ENCODE measurements around the gene STX11.
A peak's percentile ranks its signal among the peaks of the same experiment; 100 is the strongest.
"Not testable (repeated sequence)": the region's sequence is repeated elsewhere in the genome, so short reads cannot be mapped to it uniquely, and the experiment has no call there.

STX11 gene

GRCh38 chr6:144127097-144127496, 23.2 kb upstream of the STX11 start:
- POLR2A ChIA-PET (ENCODE audit: low non-redundant PET), result no interaction called here

GRCh38 chr6:144129469-144129868, 20.8 kb upstream of the STX11 start:
- H3K27ac ChIP-seq, result no peak overlapping the region
- no peak for DNase-seq (ENCODE audit: low spot score)
- CTCF ChIA-PET, result no interaction called here
- TF ChIP-seq, protein P1, sequence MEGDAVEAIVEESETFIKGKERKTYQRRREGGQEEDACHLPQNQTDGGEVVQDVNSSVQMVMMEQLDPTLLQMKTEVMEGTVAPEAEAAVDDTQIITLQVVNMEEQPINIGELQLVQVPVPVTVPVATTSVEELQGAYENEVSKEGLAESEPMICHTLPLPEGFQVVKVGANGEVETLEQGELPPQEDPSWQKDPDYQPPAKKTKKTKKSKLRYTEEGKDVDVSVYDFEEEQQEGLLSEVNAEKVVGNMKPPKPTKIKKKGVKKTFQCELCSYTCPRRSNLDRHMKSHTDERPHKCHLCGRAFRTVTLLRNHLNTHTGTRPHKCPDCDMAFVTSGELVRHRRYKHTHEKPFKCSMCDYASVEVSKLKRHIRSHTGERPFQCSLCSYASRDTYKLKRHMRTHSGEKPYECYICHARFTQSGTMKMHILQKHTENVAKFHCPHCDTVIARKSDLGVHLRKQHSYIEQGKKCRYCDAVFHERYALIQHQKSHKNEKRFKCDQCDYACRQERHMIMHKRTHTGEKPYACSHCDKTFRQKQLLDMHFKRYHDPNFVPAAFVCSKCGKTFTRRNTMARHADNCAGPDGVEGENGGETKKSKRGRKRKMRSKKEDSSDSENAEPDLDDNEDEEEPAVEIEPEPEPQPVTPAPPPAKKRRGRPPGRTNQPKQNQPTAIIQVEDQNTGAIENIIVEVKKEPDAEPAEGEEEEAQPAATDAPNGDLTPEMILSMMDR (conservative IDR thresholded peaks at IDR 0.05; ENCODE audit: low read depth), result no peak
- POLR2A ChIA-PET (ENCODE audit: low non-redundant PET), result no interaction called here

More at GRCh38 chr6:144127097-144127496, 23.2 kb upstream of the STX11 start:
- TF ChIP-seq, protein P1 (conservative IDR thresholded peaks at IDR 0.05; ENCODE audit: low read depth), result no peak
- DNase-seq (ENCODE audit: low spot score), result no peak
- CTCF ChIA-PET, result interaction anchor here (0.6 kb wide), 1 partner anchor 134 kb away, joined by 4 read pairs; no protein-coding TSS in a partner anchor
- H3K27ac ChIP-seq, result no peak overlapping the region

- POLR2A ChIA-PET (ENCODE audit: low non-redundant PET), result no interaction called here
- DNase-seq (ENCODE audit: low spot score), result peak; percentile 81
- H3K27ac ChIP-seq, result peak overlapping the region; percentile 69
- CTCF ChIA-PET, result no interaction called here
- TF ChIP-seq, protein P1 (conservative IDR thresholded peaks at IDR 0.05; ENCODE audit: low read depth), result no peak
These were observed 19.0 kb upstream of the STX11 start for GRCh38 chr6:144131248-144131709.

DNA sequence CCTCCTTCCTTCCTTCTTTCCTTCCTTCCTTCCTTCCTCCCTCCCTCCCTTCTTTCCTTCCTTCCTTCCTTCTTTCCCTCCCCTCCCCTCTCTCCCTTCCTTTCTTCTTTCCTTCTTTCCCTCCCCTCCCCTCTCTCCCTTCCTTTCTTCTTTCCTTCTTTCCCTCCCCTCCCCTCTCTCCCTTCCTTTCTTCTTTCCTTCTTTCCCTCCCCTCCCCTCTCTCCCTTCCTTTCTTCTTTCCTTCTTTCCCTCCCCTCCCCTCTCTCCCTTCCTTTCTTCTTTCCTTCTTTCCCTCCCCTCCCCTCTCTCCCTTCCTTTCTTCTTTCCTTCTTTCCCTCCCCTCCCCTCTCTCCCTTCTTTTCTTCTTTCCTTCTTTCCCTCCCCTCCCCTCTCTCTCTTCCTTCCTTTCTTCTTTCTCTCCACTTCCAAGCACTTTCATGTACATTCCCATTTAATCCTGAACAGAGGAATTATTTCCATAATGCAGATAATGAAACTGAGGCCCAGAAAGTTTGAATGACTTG, 18.1 kb upstream of the STX11 start:
- DNase-seq (ENCODE audit: low spot score); POLR2A ChIA-PET (ENCODE audit: low non-redundant PET); H3K27ac ChIP-seq: not testable (repeated sequence)
- CTCF ChIA-PET, result interaction anchor here (0.6 kb wide), 2 partner anchors 38 to 349 kb away, joined by 3 read pairs; no protein-coding TSS in a partner anchor

DNA sequence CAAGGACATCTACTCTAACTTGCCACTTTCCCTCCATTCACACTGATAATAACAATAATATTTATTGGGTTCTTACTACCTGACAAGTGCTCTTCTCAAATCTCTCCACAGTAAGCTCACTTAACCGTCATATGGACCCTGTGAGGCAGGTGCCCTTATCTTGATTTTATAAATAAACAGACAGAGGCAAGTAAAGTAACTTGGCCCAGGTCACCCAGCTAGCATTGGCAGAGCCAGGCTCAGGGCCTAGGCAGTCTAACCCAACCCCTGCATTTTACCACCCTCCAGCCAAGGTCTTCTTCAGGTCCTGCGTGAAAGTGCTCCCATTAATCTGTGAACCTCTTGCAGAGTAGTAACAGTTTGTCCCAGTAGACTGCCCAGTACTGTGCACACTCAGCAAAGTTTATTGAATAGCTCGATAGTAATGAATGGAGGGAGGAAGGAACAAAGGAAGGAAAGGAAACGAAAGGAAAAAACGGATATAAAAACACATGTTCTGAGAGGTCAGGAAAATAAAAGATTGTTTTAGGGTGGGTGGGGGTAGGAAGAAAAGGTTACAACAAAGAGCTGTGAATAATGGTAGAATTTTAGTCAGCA, 17.0 kb upstream of the STX11 start:
- ChIA-PET POLR2A (ENCODE audit: low non-redundant PET) (no interaction called here), CTCF (no interaction called here)
- no peak overlapping the region for H3K27ac ChIP-seq
- TF ChIP-seq, protein P1 (conservative IDR thresholded peaks at IDR 0.05; ENCODE audit: low read depth), result no peak
- DNase-seq (ENCODE audit: low spot score), result no peak

GRCh38 chr6:144134176-144134575, 16.1 kb upstream of the STX11 start:
- ChIA-PET CTCF (no interaction called here), POLR2A (ENCODE audit: low non-redundant PET) (no interaction called here)
- no peak overlapping the region for H3K27ac ChIP-seq
- TF ChIP-seq, protein P1 (conservative IDR thresholded peaks at IDR 0.05; ENCODE audit: low read depth), result no peak
- DNase-seq (ENCODE audit: low spot score), result no peak

DNA sequence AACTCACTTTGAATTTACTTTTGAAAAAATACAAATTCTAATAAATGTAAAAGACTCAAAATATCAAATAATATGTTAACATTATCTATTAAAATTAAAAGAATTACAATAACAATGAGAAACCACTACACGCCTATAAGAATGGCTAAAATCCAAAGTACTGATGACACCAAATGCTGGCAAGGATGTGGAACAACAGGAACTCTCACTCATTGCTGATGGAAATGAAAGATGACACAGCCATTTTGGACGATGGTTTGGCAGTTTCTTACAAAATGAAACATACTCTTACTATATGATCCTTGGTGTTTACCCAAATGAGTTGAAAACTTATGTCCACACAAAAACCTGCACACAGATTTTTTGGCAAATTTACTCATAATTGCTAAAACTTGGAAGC, 15.6 kb upstream of the STX11 start:
- DNase-seq (ENCODE audit: low spot score), result no peak
- H3K27ac ChIP-seq, result no peak overlapping the region
- ChIA-PET CTCF (no interaction called here), POLR2A (ENCODE audit: low non-redundant PET) (no interaction called here)
- TF ChIP-seq, protein P1 (conservative IDR thresholded peaks at IDR 0.05; ENCODE audit: low read depth), result no peak

All from RWPE1 (cell line).